ENCODE measurements around the gene UTY.
A peak's percentile ranks its signal among the peaks of the same experiment; 100 is the strongest.

The UTY gene

DNA sequence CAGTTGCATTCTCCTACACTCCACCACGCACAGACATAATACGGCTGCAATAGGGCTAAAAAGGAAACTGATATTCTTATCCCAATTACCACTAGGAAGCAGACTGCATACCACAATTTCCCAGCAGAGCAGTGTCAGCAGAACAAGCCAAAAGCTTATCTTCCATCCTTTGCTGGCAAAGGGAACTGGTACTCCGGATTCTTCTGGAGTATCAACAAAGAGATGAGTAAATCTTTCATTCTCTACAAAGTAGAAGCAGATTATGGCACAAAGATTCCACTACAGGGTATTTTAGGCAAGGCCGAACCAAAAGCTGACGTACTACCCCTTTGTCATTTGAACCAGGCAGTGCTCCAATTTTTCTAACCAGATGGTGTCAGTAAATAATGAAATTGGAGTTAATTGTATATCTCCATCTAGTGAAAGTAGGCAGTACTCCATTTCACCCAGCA lies 56.5 kb downstream of the UTY start:
- intact Hi-C loops (cut with DNase I), result no loop called here
- peak in 2 of 42 donors; percentile 11 to 44 for DNase-seq

- intact Hi-C loops (cut with DNase I), result no loop called here
- no peak for DNase-seq
Measured at GRCh38 chrY:13416869-13417661, 62.8 kb downstream of the UTY start.

DNA sequence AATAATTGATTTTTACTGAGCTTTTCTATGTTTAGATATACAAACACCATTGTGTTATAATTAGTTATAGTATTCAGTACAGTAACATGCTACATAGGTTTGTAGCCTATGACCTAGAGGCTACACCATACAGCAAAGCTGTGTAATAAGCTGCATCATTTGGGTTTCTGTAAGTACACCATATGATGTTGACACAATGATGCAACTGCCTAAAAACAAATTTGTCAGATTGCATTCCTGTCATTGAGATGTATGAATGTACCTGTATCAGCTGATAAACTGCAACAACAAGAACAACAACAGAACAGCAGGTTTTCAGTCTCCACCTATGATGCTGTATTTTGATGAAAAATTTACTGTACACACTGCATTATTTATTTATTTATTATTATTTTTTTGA lies 64.3 kb downstream of the UTY start:
- DNase-seq, result no peak
- intact Hi-C loops (cut with DNase I), result no loop called here

GRCh38 chrY:13398876-13399275 lies 81.0 kb downstream of the UTY start:
- intact Hi-C loops (cut with DNase I), result no loop called here
- no peak for DNase-seq

- intact Hi-C loops (cut with DNase I), result no loop called here
- peak in 8 of 42 donors; percentile 1 to 46 (median 7) for DNase-seq
Measured at GRCh38 chrY:13381110-13381683, 98.6 kb downstream of the UTY start.

DNA sequence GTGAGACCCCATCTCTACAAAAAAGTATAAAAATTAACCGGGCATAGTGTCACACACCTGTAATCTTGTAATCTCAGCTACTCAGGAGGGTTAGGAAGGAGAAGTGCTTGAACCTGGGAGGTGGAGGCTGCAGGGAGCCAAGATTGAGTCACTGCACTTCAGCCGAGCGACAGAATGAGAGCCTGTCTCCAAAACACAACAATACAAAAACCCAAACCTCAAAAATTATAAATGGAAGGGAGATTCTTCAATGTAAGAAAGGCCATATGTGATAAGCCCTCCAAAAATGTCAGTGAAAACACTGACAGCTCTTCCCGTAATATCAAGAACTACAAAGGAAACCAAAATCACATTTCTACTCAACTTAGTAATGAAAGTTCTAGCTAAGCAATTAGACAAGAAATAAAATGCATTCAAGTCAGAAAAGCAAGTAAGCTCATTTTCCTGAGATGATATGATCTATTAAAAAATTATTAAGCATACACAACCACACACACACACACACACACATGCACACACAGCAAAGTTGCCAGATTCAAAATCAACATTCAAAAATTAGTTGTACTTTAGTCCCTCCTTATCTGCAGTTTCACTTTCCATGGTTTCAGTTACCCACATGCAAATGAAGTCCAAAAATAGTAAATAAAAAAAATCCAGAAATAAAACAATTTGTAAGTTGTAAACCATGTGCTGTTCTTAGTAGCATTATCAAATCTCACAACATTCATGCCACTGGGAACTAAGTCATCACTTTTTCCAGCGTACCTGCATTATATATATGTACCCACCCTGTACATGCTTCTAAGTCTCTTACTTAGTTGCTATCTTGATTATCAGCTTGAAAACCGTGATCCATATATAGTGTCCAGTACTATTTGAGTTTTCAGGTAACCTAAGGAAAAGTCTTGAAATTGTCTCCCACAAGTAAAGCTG lies 108.7 kb downstream of the UTY start:
- DNase-seq, result no peak
- intact Hi-C loops (cut with DNase I), result no loop called here

DNA sequence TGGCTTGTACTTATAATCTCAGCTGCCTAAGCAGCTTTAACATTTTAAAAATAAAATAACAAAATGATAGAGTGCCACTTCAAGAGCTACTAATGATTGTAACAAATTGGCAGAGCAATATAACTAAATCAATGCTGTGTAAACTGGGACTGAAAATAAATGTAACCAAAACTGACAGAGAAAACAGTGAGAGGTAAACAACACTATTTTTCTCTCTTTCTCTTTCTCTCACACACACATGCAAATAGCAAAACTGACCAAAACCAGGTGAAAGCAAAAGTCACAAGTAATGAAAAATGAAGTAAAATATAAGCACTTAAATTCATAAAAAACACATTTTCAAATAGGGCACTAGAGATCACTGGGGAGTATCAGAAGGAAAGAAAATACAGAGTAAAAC lies 109.6 kb downstream of the UTY start:
- DNase-seq, result no peak
- intact Hi-C loops (cut with DNase I), result no loop called here

- intact Hi-C loops (cut with DNase I), result no loop called here
- DNase-seq, result no peak
Measured at GRCh38 chrY:13368513-13368845, 111.4 kb downstream of the UTY start.

DNA sequence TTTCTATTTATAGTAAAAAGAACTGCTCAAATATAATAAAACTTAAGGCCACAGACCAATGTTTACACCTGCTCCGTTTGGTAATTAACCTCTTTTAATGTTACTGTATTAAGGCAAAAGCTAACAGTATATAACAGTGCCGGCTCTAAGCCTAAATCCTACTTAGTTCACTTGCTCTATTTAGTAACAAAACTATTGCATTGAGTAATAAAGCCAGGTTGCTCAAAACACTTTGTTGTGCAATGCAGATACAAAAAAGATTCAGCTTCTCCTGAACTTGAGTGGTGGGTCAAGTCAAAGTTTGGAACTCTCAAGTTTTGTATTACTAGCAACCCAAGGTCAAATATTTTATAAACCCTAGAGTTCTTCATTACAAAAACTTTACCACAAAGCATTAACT lies 116.2 kb downstream of the UTY start:
- no peak for DNase-seq
- intact Hi-C loops (cut with DNase I), result no loop called here

DNA sequence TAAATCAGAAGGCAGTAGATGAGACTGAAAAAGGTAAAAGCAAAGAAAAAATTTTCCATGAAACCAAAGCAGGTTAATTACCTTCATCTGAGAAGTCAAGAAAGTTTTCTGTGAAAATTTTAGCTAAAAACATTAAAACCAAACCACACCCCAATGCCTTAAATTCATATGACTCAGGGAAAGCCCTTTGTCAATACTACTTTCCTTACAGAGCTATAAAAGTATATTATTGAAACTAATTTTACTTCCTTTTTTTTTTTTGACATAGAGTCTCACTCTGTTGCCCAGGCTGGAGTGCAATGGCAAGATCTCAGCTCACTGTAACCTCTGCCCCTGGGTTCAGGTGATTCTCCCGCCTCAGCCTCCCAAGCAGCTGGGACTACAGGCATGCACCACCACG lies 117.2 kb downstream of the UTY start:
- intact Hi-C loops (cut with DNase I), result no loop called here
- DNase-seq, result no peak

DNA sequence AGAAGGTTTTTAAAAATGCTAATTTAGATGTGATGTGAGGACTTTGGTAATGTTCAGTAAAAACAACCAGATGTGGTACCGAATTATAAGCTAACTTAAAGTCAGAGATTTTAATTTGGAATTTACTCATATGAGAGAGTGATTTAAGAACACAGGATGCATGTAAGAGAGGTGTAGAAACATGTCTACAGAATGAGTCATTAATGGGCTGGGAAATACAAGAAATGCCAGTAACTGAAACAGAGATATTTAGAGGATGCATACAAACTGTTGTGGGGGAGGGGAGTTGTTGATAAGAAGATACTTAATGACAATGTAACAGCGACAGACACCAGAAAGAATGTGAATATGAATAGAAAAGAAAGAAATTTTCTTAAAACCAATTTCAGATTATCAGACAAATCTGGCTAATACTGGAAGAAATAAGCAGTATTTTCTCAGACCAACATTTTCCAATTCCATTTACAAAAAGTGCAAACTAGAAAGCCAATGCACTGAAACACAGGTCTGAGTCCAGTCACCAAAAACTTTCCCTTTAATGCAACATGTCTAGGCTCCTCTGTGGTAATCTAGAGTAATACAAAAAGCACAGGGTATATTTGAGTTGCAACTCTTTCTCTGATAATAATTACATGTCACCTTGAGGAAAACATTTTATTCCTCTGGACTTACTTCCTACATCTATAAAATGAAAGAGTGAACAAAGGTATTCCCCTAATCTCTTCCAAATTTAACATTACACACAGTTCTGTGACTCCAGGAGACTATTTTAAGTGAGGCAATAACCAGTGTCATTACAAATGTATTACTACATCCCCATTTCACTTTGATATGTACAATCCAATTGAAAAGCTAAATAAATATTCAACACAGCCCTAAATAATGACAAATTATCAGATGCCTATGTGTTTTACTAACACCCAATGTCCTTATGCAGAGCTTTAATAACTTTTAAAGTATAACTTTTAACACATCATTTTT lies 117.9 kb downstream of the UTY start:
- DNase-seq, result no peak
- intact Hi-C loops (cut with DNase I), result no loop called here

DNA sequence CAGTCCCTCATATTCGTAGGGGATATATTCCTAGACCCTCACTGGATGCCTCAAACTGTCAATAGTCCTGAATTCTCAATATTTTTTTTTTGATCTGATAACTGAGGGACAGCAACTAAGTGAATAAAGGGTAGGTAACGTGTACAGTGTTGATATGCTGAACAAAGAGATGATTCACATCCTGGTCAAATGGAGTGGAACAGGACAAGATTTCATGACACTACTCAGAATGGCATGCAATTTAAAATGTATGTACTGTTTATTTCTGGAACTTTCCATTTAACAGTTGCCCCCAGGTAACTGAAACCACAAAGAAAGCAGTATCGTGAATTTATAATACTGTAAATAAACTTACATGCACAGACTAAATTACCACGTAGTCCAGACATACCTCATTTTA lies 128.4 kb downstream of the UTY start:
- no peak for DNase-seq
- intact Hi-C loops (cut with DNase I), result no loop called here

- intact Hi-C loops (cut with DNase I), result no loop called here
- no peak for DNase-seq
Measured at GRCh38 chrY:13347106-13347505, 132.7 kb downstream of the UTY start.

- intact Hi-C loops (cut with DNase I), result no loop called here
Measured at GRCh38 chrY:13345549-13345948, 134.3 kb downstream of the UTY start.

GRCh38 chrY:13343307-13343946 lies 136.4 kb downstream of the UTY start:
- intact Hi-C loops (cut with DNase I), result no loop called here
- DNase-seq, result peak in 15 of 42 donors; percentile 23 to 85 (median 63)

More at GRCh38 chrY:13345549-13345948, 134.3 kb downstream of the UTY start:
- no peak for DNase-seq

DNA sequence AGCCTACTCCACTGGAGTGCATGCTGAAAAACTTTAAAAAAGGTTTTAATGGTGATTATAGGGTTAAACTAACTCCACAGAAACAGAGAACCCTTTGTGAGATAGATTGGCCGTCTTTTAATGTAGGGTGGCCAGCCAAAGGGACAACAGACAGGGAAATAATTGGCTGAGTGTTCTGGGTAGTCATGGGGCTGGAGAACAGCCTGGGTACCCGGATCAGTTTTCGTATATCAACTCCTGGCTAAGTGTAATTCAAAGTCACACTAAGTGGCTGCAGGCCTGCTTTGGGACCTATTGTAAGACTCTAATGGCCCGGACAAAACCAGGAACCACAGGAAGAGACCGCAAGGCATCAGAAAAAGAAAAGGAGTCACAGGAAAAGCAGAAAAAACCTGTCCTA lies 139.9 kb downstream of the UTY start:
- peak in 14 of 42 donors; percentile 19 to 82 (median 57) for DNase-seq

GRCh38 chrY:13339381-13339780 lies 140.5 kb downstream of the UTY start:
- no peak for DNase-seq

More for the DNA sequence above, 139.9 kb downstream of the UTY start:
- intact Hi-C loops (cut with DNase I), result no loop called here

DNA sequence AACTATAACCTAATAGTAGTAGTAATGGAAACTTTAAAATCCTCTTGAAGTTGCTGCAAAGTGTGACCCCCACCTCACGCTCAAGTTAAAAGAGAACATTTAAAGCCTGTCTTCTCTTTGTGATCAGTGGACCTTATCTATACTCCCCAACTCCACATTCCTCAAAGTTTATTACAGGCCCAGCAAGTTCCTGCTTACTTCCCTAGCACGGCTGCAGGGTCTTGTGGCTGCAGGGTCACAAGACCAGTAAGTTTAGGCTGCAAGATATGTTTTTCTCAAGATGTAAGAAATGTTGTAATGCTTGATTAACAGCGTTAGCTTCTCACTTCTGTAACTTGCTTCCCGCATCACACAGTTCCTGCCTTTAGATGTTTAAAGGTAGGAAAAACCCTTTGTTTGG lies 141.1 kb downstream of the UTY start:
- DNase-seq, result no peak
- intact Hi-C loops (cut with DNase I), result no loop called here

More at GRCh38 chrY:13339381-13339780, 140.5 kb downstream of the UTY start:
- intact Hi-C loops (cut with DNase I), result no loop called here
